H9 (cell line): ENCODE measurements around the gene CACNG5. TPM values are rescaled to one million over a fixed set of nuclear protein-coding genes. Genes with fewer than 3 reads are reported as not detected.

ENCODE experiments used
- DNase-seq: peaks from one replicate; pipeline ENCODE4 v3.0.0-alpha.2; 2017
- H2AFZ ChIP-seq: one replicate; pipeline ENCODE4 v1.6.1; 2013; ENCODE audit warnings: mild to moderate bottlenecking, low read length, control low read depth, moderate library complexity
- H2AK5ac ChIP-seq: 2 replicates; pipeline ENCODE4 v1.6.1; 2013; ENCODE audit warnings: low read length, control low read depth, mixed read lengths; ENCODE audit not compliant: insufficient read length
- H2BK120ac ChIP-seq: one replicate; pipeline ENCODE4 v1.6.1; 2013; ENCODE audit warnings: low read depth, mild to moderate bottlenecking, low read length, control low read depth, inconsistent platforms; ENCODE audit not compliant: poor library complexity, severe bottlenecking
- H2BK12ac ChIP-seq: 2 replicates; pipeline ENCODE4 v1.6.1; 2013; ENCODE audit warnings: low read length, control low read depth, mixed read lengths, low read depth; ENCODE audit not compliant: insufficient read length
- H2BK15ac ChIP-seq: 2 replicates; pipeline ENCODE4 v1.6.1; 2013; ENCODE audit warnings: low read depth, low read length, control low read depth
- H2BK20ac ChIP-seq: one replicate; pipeline ENCODE4 v1.6.1; 2013; ENCODE audit warnings: low read depth, mild to moderate bottlenecking, low read length, control low read depth, inconsistent platforms; ENCODE audit not compliant: poor library complexity, severe bottlenecking
- H2BK5ac ChIP-seq: 2 replicates; pipeline ENCODE4 v1.6.1; 2013; ENCODE audit warnings: low read length, control low read depth, mixed read lengths; ENCODE audit not compliant: insufficient read length
- H3K14ac ChIP-seq: 2 replicates; pipeline ENCODE4 v1.6.1; 2013; ENCODE audit warnings: low read length, control low read depth; ENCODE audit not compliant: insufficient read depth
- H3K18ac ChIP-seq: 2 replicates; pipeline ENCODE4 v1.6.1; 2013; ENCODE audit warnings: low read depth, mild to moderate bottlenecking, mixed read lengths, low read length, control low read depth; ENCODE audit not compliant: insufficient read length
- H3K23ac ChIP-seq: 2 replicates; pipeline ENCODE4 v1.6.1; 2013; ENCODE audit warnings: low read length, control low read depth, mixed read lengths, low read depth; ENCODE audit not compliant: insufficient read length
- H3K23me2 ChIP-seq: 2 replicates; pipeline ENCODE4 v1.6.1; 2013; ENCODE audit warnings: low read depth, mild to moderate bottlenecking, mixed read lengths, low read length, control low read depth; ENCODE audit not compliant: insufficient read length, poor library complexity, severe bottlenecking
- H3K27ac ChIP-seq: 2 replicates; pipeline ENCODE4 v1.5.1; 2013; ENCODE audit warnings: low read length, control low read depth, mixed read lengths, low read depth; ENCODE audit not compliant: insufficient read length
- H3K27me3 ChIP-seq: 2 replicates; pipeline ENCODE4 v1.6.1; 2013; ENCODE audit warnings: low read length, control low read depth, inconsistent platforms; ENCODE audit not compliant: insufficient read depth
- H3K4ac ChIP-seq: 2 replicates; pipeline ENCODE4 v1.6.1; 2013; ENCODE audit warnings: low read depth, mild to moderate bottlenecking, control low read depth, inconsistent platforms, low read length, moderate library complexity
- H3K4me1 ChIP-seq: 2 replicates; pipeline ENCODE4 v1.6.1; 2013; ENCODE audit warnings: low read length, control low read depth, inconsistent platforms; ENCODE audit not compliant: insufficient read depth
- H3K4me2 ChIP-seq: 2 replicates; pipeline ENCODE4 v1.6.1; 2013; ENCODE audit warnings: low read length, control low read depth, mixed read lengths; ENCODE audit not compliant: insufficient read length, insufficient read depth
- H3K56ac ChIP-seq: 2 replicates; pipeline ENCODE4 v1.6.1; 2013; ENCODE audit warnings: low read depth, mild to moderate bottlenecking, mixed read lengths, low read length, control low read depth; ENCODE audit not compliant: insufficient read length
- H3K79me1 ChIP-seq: 2 replicates; pipeline ENCODE4 v1.6.1; 2013; ENCODE audit warnings: low read depth, mild to moderate bottlenecking, moderate library complexity, low read length, control low read depth, inconsistent platforms; ENCODE audit not compliant: insufficient read depth, poor library complexity, severe bottlenecking
- H3K79me2 ChIP-seq: 2 replicates; pipeline ENCODE4 v1.6.1; 2013; ENCODE audit warnings: low read length, control low read depth, inconsistent platforms; ENCODE audit not compliant: insufficient read depth
- H3K9ac ChIP-seq: 2 replicates; pipeline ENCODE4 v1.6.1; 2013; ENCODE audit warnings: low read length, control low read depth, mixed read lengths; ENCODE audit not compliant: insufficient read length; ENCODE audit errors: extremely low read depth
- H3K9me3 ChIP-seq: one replicate; pipeline ENCODE4 v1.6.1; 2013; ENCODE audit warnings: low read depth, low read length, inconsistent platforms; ENCODE audit not compliant: control insufficient read depth
- H3T11ph ChIP-seq: one replicate; pipeline ENCODE4 v1.6.1; 2013; ENCODE audit warnings: mild to moderate bottlenecking, low read length, control low read depth, inconsistent platforms
- H4K20me1 ChIP-seq: one replicate; pipeline ENCODE4 v1.6.1; 2013; ENCODE audit not compliant: control insufficient read depth, insufficient read length, insufficient read depth
- H4K5ac ChIP-seq: 2 replicates; pipeline ENCODE4 v1.6.1; 2013; ENCODE audit warnings: low read depth, mild to moderate bottlenecking, mixed read lengths, low read length, control low read depth; ENCODE audit not compliant: insufficient read length
- H4K8ac ChIP-seq: replicated peaks from 2 replicates; pipeline ENCODE4 v1.6.1; 2013; ENCODE audit warnings: low read length, control low read depth, mixed read lengths, low read depth; ENCODE audit not compliant: insufficient read length
- H4K91ac ChIP-seq: 2 replicates; pipeline ENCODE4 v1.6.1; 2013; ENCODE audit warnings: low read depth, mild to moderate bottlenecking, moderate library complexity, mixed read lengths, low read length, control low read depth; ENCODE audit not compliant: insufficient read length
- H3K27ac Mint-ChIP-seq, 3 experiments: 2 replicates in 2 of 3; 3 replicates in 1 of 3; pipeline ENCODE4 v1.8.0; 2020 to 2021; ENCODE audit warnings: mixed read lengths in 3 of 3, mild to moderate bottlenecking in 1 of 3, moderate library complexity in 1 of 3
- H3K27me3 Mint-ChIP-seq: 2 replicates; pipeline ENCODE4 v1.8.0; 2021; ENCODE audit warnings: low read depth, mild to moderate bottlenecking, moderate library complexity, mixed read lengths
- H3K36me3 Mint-ChIP-seq, 3 experiments: 2 replicates in 2 of 3; 3 replicates in 1 of 3; pipeline ENCODE4 v1.8.0; 2020 to 2021; ENCODE audit warnings: low read depth in 3 of 3, mixed read lengths in 3 of 3; ENCODE audit not compliant: insufficient read depth in 1 of 3
- H3K4me1 Mint-ChIP-seq, 2 experiments: 2 replicates each; pipeline ENCODE4 v1.8.0; 2020; ENCODE audit warnings: mixed read lengths in 2 of 2
- H3K4me3 Mint-ChIP-seq, 2 experiments: 2 replicates in 1 of 2; 3 replicates in 1 of 2; pipeline ENCODE4 v1.8.0; 2020 to 2021; ENCODE audit warnings: mild to moderate bottlenecking in 2 of 2, mixed read lengths in 2 of 2, moderate library complexity in 1 of 2
- H3K9me3 Mint-ChIP-seq, 2 experiments: 2 replicates in 1 of 2; 3 replicates in 1 of 2; pipeline ENCODE4 v1.8.0; 2020; ENCODE audit warnings: mild to moderate bottlenecking in 2 of 2, mixed read lengths in 2 of 2, moderate library complexity in 1 of 2
- CTCF ChIP-seq: fragments of 200-600 bp; sonication (generic); conservative IDR thresholded peaks from 3 replicates; pipeline ENCODE4 v1.8.0; 2021; ENCODE audit warnings: antibody characterized with exemption, mild to moderate bottlenecking
- WGBS: extraction: QIAGEN DNeasy Blood & Tissue Kit; methylation state at CpG from one replicate; pipeline ENCODE4 v1.1.7; 2013; ENCODE audit warnings: missing lambda C conversion rate, low lambda C conversion rate, mixed read lengths; ENCODE audit not compliant: insufficient read length; ENCODE audit errors: extremely low coverage; 5-methylcytosine and 5-hydroxymethylcytosine counted together
- total RNA-seq: library from RNA; stranded (reverse); gene quantifications from 2 replicates; pipeline ENCODE4 v1.2.1, GENCODE V29; 2021

Gene CACNG5
- total RNA-seq, 1 experiment from 2014 or later: 1.6 TPM

GRCh38 chr17:66910651-66911285, 75.9 kb downstream of the CACNG5 start:
- no peak overlapping the region for H3K4me3 Mint-ChIP-seq
- no peak overlapping the region for H2AK5ac ChIP-seq

More at GRCh38 chr17:66910651-66911285, 75.9 kb downstream of the CACNG5 start:
- Mint-ChIP-seq H3K36me3 (no peaks in the 10 kb centered on the region), H3K27ac (no peak overlapping the region), H3K4me1 (no peaks in the 10 kb centered on the region), H3K9me3 (no peaks in the 10 kb centered on the region), H3K27me3 (peaks cover 12% of the 10 kb centered on the region)
- no peak for TF ChIP-seq CTCF
- Histone ChIP-seq H3K9ac (no peak overlapping the region), H3K18ac (no peak overlapping the region), H3K79me2 (no peaks in the 10 kb centered on the region), H3K4ac (no peak overlapping the region), H4K8ac (no peak overlapping the region), H2BK12ac (no peak overlapping the region), H2BK15ac (no peak overlapping the region), H3K4me2 (no peak overlapping the region), H2BK20ac (no peak overlapping the region), H4K20me1 (no peaks in the 10 kb centered on the region), H3K23ac (no peak overlapping the region), H3K27ac (no peak overlapping the region), H3K56ac (no peak overlapping the region), H2AFZ (no peak overlapping the region), H2BK120ac (no peak overlapping the region), H3K27me3 (no peaks in the 10 kb centered on the region), H3K79me1 (no peaks in the 10 kb centered on the region), H3K9me3 (no peaks in the 10 kb centered on the region), H3K14ac (no peak overlapping the region; the same call in 1 of the 2 replicates), H4K91ac (no peak overlapping the region), H4K5ac (no peak overlapping the region), H3K4me1 (no peaks in the 10 kb centered on the region), H3T11ph (no peak overlapping the region), H2BK5ac (no peak overlapping the region), H3K23me2 (no peaks in the 10 kb centered on the region)
- no CpG with 5 or more reads among the region's 18 CpGs for WGBS
- no peak for DNase-seq
